Mucosa of stomach (tissue), 1 donor: ENCODE data around the gene TPRX2.
"Not testable (repeated sequence)": the region's sequence is repeated elsewhere in the genome, so short reads cannot be mapped to it uniquely, and the experiment has no call there.

Experiments
- H3K27me3 ChIP-seq: one replicate; pipeline ENCODE4 v1.7.0; 2013; ENCODE audit warnings: mild to moderate bottlenecking, low read length; ENCODE audit not compliant: control insufficient read depth, insufficient read depth
- H3K36me3 ChIP-seq: one replicate; pipeline ENCODE4 v1.7.0; 2013; ENCODE audit warnings: low read length; ENCODE audit not compliant: control insufficient read depth, insufficient read depth
- H3K4me1 ChIP-seq: one replicate; pipeline ENCODE4 v1.7.0; 2013; ENCODE audit warnings: mild to moderate bottlenecking, low read length; ENCODE audit not compliant: control insufficient read depth, insufficient read depth
- H3K4me3 ChIP-seq: one replicate; pipeline ENCODE4 v1.7.0; 2013; ENCODE audit warnings: low read length
- H3K9ac ChIP-seq: one replicate; pipeline ENCODE4 v1.7.0; 2013; ENCODE audit warnings: mild to moderate bottlenecking, low read length, moderate library complexity
- H3K9me3 ChIP-seq: one replicate; pipeline ENCODE4 v1.7.0; 2013; ENCODE audit warnings: mild to moderate bottlenecking, low read length, moderate library complexity; ENCODE audit not compliant: control insufficient read depth
- donor health status: Pancreatic carcinoma.

TPRX2 gene

GRCh38 chr19:47865166-47865565, 6.1 kb downstream of the TPRX2 start:
- no peaks in the 10 kb centered on the region for H3K9me3 ChIP-seq
- H3K4me1 ChIP-seq = no peaks in the 10 kb centered on the region
- no peaks in the 10 kb centered on the region for H3K36me3 ChIP-seq

GRCh38 chr19:47878906-47879305, 19.9 kb downstream of the TPRX2 start:
- no peaks in the 10 kb centered on the region for H3K36me3 ChIP-seq
- no peaks in the 10 kb centered on the region for H3K9me3 ChIP-seq
- no peak overlapping the region for H3K9ac ChIP-seq
- no peaks in the 10 kb centered on the region for H3K4me1 ChIP-seq
- no peak overlapping the region for H3K4me3 ChIP-seq
- H3K27me3 ChIP-seq = no peaks in the 10 kb centered on the region

More at GRCh38 chr19:47865166-47865565, 6.1 kb downstream of the TPRX2 start:
- no peak overlapping the region for H3K9ac ChIP-seq
- H3K4me3 ChIP-seq = no peak overlapping the region
- peaks cover 5% of the 10 kb centered on the region for H3K27me3 ChIP-seq

GRCh38 chr19:47879385-47879784, 20.4 kb downstream of the TPRX2 start:
- not testable (repeated sequence) for H3K9ac ChIP-seq, H3K4me3 ChIP-seq, H3K36me3 ChIP-seq, H3K4me1 ChIP-seq, H3K27me3 ChIP-seq, H3K9me3 ChIP-seq

- Histone ChIP-seq H3K4me1 (no peaks in the 10 kb centered on the region), H3K36me3 (no peaks in the 10 kb centered on the region), H3K9me3 (no peaks in the 10 kb centered on the region), H3K27me3 (no peaks in the 10 kb centered on the region), H3K9ac (no peak overlapping the region), H3K4me3 (no peak overlapping the region)
Measured at GRCh38 chr19:47881757-47882156, 22.7 kb downstream of the TPRX2 start.

- Histone ChIP-seq H3K27me3 (no peaks in the 10 kb centered on the region), H3K36me3 (no peaks in the 10 kb centered on the region), H3K4me1 (no peaks in the 10 kb centered on the region), H3K9me3 (no peaks in the 10 kb centered on the region), H3K9ac (no peak overlapping the region), H3K4me3 (no peak overlapping the region)
Measured at GRCh38 chr19:47882890-47883289, 23.9 kb downstream of the TPRX2 start.

GRCh38 chr19:47885067-47885463, 26.0 kb downstream of the TPRX2 start:
- Histone ChIP-seq H3K27me3 (no peaks in the 10 kb centered on the region), H3K4me1 (no peaks in the 10 kb centered on the region), H3K4me3 (no peak overlapping the region), H3K9me3 (no peaks in the 10 kb centered on the region), H3K36me3 (no peaks in the 10 kb centered on the region), H3K9ac (no peak overlapping the region)

- H3K27me3 ChIP-seq = no peaks in the 10 kb centered on the region
- no peaks in the 10 kb centered on the region for H3K4me1 ChIP-seq
- no peaks in the 10 kb centered on the region for H3K36me3 ChIP-seq
- no peaks in the 10 kb centered on the region for H3K9me3 ChIP-seq
- no peak within 1 kb of the TSS for H3K9ac ChIP-seq
- no peak within 1 kb of the TSS for H3K4me3 ChIP-seq
Measured at GRCh38 chr19:47886010-47886559, 27.1 kb downstream of the TPRX2 start, which contains the start of gene SULT2A1. Gene SULT2A1 (minus strand): TSS chr19:47886315. CDS start chr19:47886257, 58 bp downstream.

- H3K27me3 ChIP-seq = no peaks in the 10 kb centered on the region
- no peaks in the 10 kb centered on the region for H3K4me1 ChIP-seq
- H3K9ac ChIP-seq = no peak overlapping the region
- H3K4me3 ChIP-seq = no peak overlapping the region
- no peaks in the 10 kb centered on the region for H3K36me3 ChIP-seq
- H3K9me3 ChIP-seq = no peaks in the 10 kb centered on the region
Measured at GRCh38 chr19:47890865-47891621, 32.0 kb downstream of the TPRX2 start.

- H3K36me3 ChIP-seq = no peaks in the 10 kb centered on the region
- no peak overlapping the region for H3K9ac ChIP-seq
- no peak overlapping the region for H3K4me3 ChIP-seq
- H3K27me3 ChIP-seq = no peaks in the 10 kb centered on the region
- H3K4me1 ChIP-seq = no peaks in the 10 kb centered on the region
- no peaks in the 10 kb centered on the region for H3K9me3 ChIP-seq
Measured at GRCh38 chr19:47891622-47891922, 32.5 kb downstream of the TPRX2 start.

- Histone ChIP-seq H3K4me1 (no peaks in the 10 kb centered on the region), H3K9me3 (no peaks in the 10 kb centered on the region), H3K4me3 (no peak overlapping the region), H3K27me3 (no peaks in the 10 kb centered on the region), H3K9ac (no peak overlapping the region), H3K36me3 (no peaks in the 10 kb centered on the region)
Measured at GRCh38 chr19:47891923-47892666, 33.1 kb downstream of the TPRX2 start.

GRCh38 chr19:47895165-47895782, 36.2 kb downstream of the TPRX2 start:
- H3K9me3 ChIP-seq = no peaks in the 10 kb centered on the region
- no peak overlapping the region for H3K9ac ChIP-seq
- no peaks in the 10 kb centered on the region for H3K36me3 ChIP-seq
- H3K4me1 ChIP-seq = no peaks in the 10 kb centered on the region
- no peaks in the 10 kb centered on the region for H3K27me3 ChIP-seq
- no peak overlapping the region for H3K4me3 ChIP-seq

- Histone ChIP-seq H3K4me3 (no peak overlapping the region), H3K9ac (no peak overlapping the region), H3K4me1 (no peaks in the 10 kb centered on the region), H3K36me3 (no peaks in the 10 kb centered on the region), H3K9me3 (no peaks in the 10 kb centered on the region), H3K27me3 (no peaks in the 10 kb centered on the region)
Measured at GRCh38 chr19:47896019-47896418, 37.0 kb downstream of the TPRX2 start.
